A549 (cell line): ENCODE measurements around the gene C8A. TPM values are rescaled to one million over a fixed set of nuclear protein-coding genes. Genes with fewer than 3 reads are reported as not detected.

ENCODE experiments used
- ATAC-seq, 2 experiments: fragments of 200-7000 bp in 1 of 2; fragments of >200 bp in 1 of 2; cut with Nextera tagmentation in 1 of 2; cut with Tn5 transposase in 1 of 2; 3 replicates each; pipeline versions ENCODE4 v1.8.0 to v1.9.1; 2018 to 2020; ENCODE audit warnings: mild to moderate bottlenecking in 1 of 2, moderate library complexity in 1 of 2
- CTCF ChIA-PET: fragments of 300-600 bp; sonication (Branson Sonifier 250); formaldehyde crosslinking; extraction: SDS; loops from one replicate; lab custom pipeline; 2021; ENCODE audit warnings: antibody characterized with exemption, inconsistent platforms; lab: Yijun Ruan, JAX
- POLR2A ChIA-PET: fragments of 350-600 bp; formaldehyde crosslinking; extraction: SDS; loops from one replicate; lab custom pipeline; 2021; ENCODE audit warnings: antibody characterized with exemption, inconsistent platforms; lab: Yijun Ruan, JAX
- DNase-seq, 2 experiments: peaks; one replicate each; pipeline versions ENCODE4 v3.0.0 to v3.0.0-alpha.2; 2011 to 2016; ENCODE audit warnings: low read depth in 1 of 2, low spot score in 1 of 2
- FAIRE-seq: peaks from 2 replicates; lab custom pipeline; 2011; peaks lifted over from hg19 to GRCh38; lab: Jason Lieb, UNC
- H3K27ac ChIP-seq, 2 experiments: fragments of >200 bp; sonication (Bioruptor Twin); formaldehyde crosslinking; 3 replicates each; pipeline ENCODE4 v1.5.1; 2016 to 2017
- H3K4me1 ChIP-seq: fragments of >200 bp; sonication (Bioruptor Twin); formaldehyde crosslinking; 3 replicates; pipeline ENCODE4 v1.6.1; 2016
- H3K4me2 ChIP-seq: fragments of >200 bp; sonication (Bioruptor Twin); formaldehyde crosslinking; 3 replicates; pipeline ENCODE4 v1.6.1; 2016
- H3K4me3 ChIP-seq: fragments of >200 bp; sonication (Bioruptor Twin); formaldehyde crosslinking; 3 replicates; pipeline ENCODE4 v1.5.1; 2016
- H3K9me3 ChIP-seq: fragments of >200 bp; sonication (Bioruptor Twin); formaldehyde crosslinking; 3 replicates; pipeline ENCODE4 v1.6.1; 2016
- BCL3 ChIP-seq: fragments of >200 bp; sonication (Bioruptor Twin); formaldehyde crosslinking; IDR thresholded peaks from 3 replicates; pipeline ENCODE4 v1.6.1; 2016
- BHLHE40 ChIP-seq: IDR thresholded peaks from 2 replicates; pipeline ENCODE4 v1.6.1; 2012; ENCODE audit warnings: low read depth, low read length, inconsistent platforms
- E2F6 ChIP-seq: IDR thresholded peaks from 2 replicates; pipeline ENCODE4 v1.6.1; 2012; ENCODE audit warnings: low read depth, borderline replicate concordance
- EHMT2 ChIP-seq: fragments of 200-600 bp; sonication (generic); IDR thresholded peaks from 2 replicates; pipeline ENCODE4 v1.6.1; 2016; ENCODE audit warnings: antibody characterized with exemption, low read depth, mild to moderate bottlenecking, moderate library complexity
- EP300 ChIP-seq, 2 experiments: fragments of >200 bp; sonication (Bioruptor Twin); formaldehyde crosslinking; IDR thresholded peaks; 2 replicates in 1 of 2; 3 replicates in 1 of 2; pipeline ENCODE4 v1.6.1; 2016 to 2017
- HDAC2 ChIP-seq: fragments of 200-600 bp; sonication (generic); IDR thresholded peaks from 2 replicates; pipeline ENCODE4 v1.6.1; 2016
- HOXA7 ChIP-seq: fragments of 250-450 bp; sonication (Bioruptor Pico); IDR thresholded peaks from 2 replicates; pipeline ENCODE4 v1.5.0; 2020; ENCODE audit warnings: mild to moderate bottlenecking, moderate library complexity
- JUNB ChIP-seq: fragments of >200 bp; sonication (Bioruptor Twin); formaldehyde crosslinking; IDR thresholded peaks from 2 replicates; pipeline ENCODE4 v1.6.1; 2016
- MAZ ChIP-seq: fragments of 150-350 bp; IDR thresholded peaks from 2 replicates; pipeline ENCODE4 v1.6.1; 2014; ENCODE audit warnings: antibody characterized with exemption, low read depth, low read length, borderline replicate concordance
- NFE2L2 ChIP-seq: fragments of 150-350 bp; conservative IDR thresholded peaks from 2 replicates; pipeline ENCODE4 v1.6.1; 2014; ENCODE audit warnings: low read length
- NPAS2 ChIP-seq: fragments of 250-450 bp; sonication (Bioruptor Pico); IDR thresholded peaks from 2 replicates; pipeline ENCODE4 v1.8.0; 2022; ENCODE audit warnings: mild to moderate bottlenecking, moderate library complexity, borderline replicate concordance
- NR3C1 ChIP-seq: fragments of >200 bp; sonication (Bioruptor Twin); formaldehyde crosslinking; IDR thresholded peaks from 3 replicates; pipeline ENCODE4 v1.6.1; 2017
- PBX3 ChIP-seq: IDR thresholded peaks from 2 replicates; pipeline ENCODE4 v1.6.1; 2012
- POLR2A ChIP-seq: IDR thresholded peaks from 2 replicates; pipeline ENCODE4 v1.6.1; 2012; ENCODE audit warnings: mild to moderate bottlenecking, low read length
- RCOR1 ChIP-seq: fragments of 150-350 bp; IDR thresholded peaks from 2 replicates; pipeline ENCODE4 v1.6.1; 2014; ENCODE audit warnings: antibody characterized with exemption, low read length, low read depth
- REST ChIP-seq: fragments of 200-600 bp; sonication (generic); IDR thresholded peaks from 2 replicates; pipeline ENCODE4 v1.6.1; 2016; ENCODE audit warnings: antibody characterized with exemption, mild to moderate bottlenecking, moderate library complexity
- RFX5 ChIP-seq: fragments of 450-650 bp; IDR thresholded peaks from 2 replicates; pipeline ENCODE4 v1.7.1; 2014; ENCODE audit warnings: antibody characterized with exemption, mild to moderate bottlenecking, moderate library complexity
- SMC3 ChIP-seq: fragments of >200 bp; sonication (Bioruptor Twin); formaldehyde crosslinking; IDR thresholded peaks from 3 replicates; pipeline ENCODE4 v1.6.1; 2018; ENCODE audit warnings: inconsistent platforms
- ZFP36 ChIP-seq: fragments of 450-650 bp; IDR thresholded peaks from 2 replicates; pipeline ENCODE4 v1.6.1; 2014; ENCODE audit warnings: borderline replicate concordance; ENCODE audit not compliant: partially characterized antibody
- ZNF302 ChIP-seq: fragments of 250-450 bp; sonication (Bioruptor Pico); IDR thresholded peaks from 2 replicates; pipeline ENCODE4 v1.9.0; 2021; ENCODE audit warnings: inconsistent platforms, mild to moderate bottlenecking, moderate library complexity
- ZSCAN20 ChIP-seq: fragments of 250-450 bp; sonication (Bioruptor Pico); IDR thresholded peaks from 2 replicates; pipeline ENCODE4 v1.8.0; 2022; ENCODE audit warnings: mild to moderate bottlenecking, moderate library complexity
- WGBS: methylation state at CpG from one replicate; pipeline ENCODE4 v1.1.6; 2017; ENCODE audit errors: missing lambda C conversion rate; 5-methylcytosine and 5-hydroxymethylcytosine counted together
- polyA plus RNA-seq, 4 experiments: library from polyadenylated mRNA; depleted of rRNA in 3 of 4; stranded (reverse); fragments of >200 nt; fragmentation: RNase III in 1 of 4; extraction: RNeasy Plus Mini Kit Qiagen cat#74134 plus additional on column Dnase treatment in 1 of 4; gene quantifications; 2 replicates in 3 of 4; 3 replicates in 1 of 4; pipeline ENCODE4 v1.2.3, GENCODE V29; 2011 to 2017

Gene C8A
- polyA plus RNA-seq, 2 of the 4 experiments (the other 2 are of a cell fraction), result not detected

- FAIRE-seq, result no peak
- H3K9me3 ChIP-seq, result no peaks in the 10 kb centered on the region
- CTCF ChIA-PET, result no interaction called here
- no peak overlapping the region for H3K4me3 ChIP-seq
- ATAC-seq, result no peak
- TF ChIP-seq BCL3, result no peak
- TF ChIP-seq REST, result no peak
- TF ChIP-seq E2F6, result no peak
- TF ChIP-seq EP300 (IDR thresholded peaks at IDR 0.05), result no peak
- no peak for TF ChIP-seq PBX3
- no peak for TF ChIP-seq POLR2A
- no peak for TF ChIP-seq NFE2L2
- TF ChIP-seq EHMT2, result no peak
- TF ChIP-seq ZNF302 (CRISPR knock-in tag), result no peak
- TF ChIP-seq SMC3, result no peak
- TF ChIP-seq HDAC2, result no peak
- no peak for TF ChIP-seq ZFP36
- TF ChIP-seq RFX5, result no peak
- no peak for TF ChIP-seq BHLHE40
- no peak for TF ChIP-seq NR3C1
- no peak for TF ChIP-seq RCOR1
- TF ChIP-seq MAZ, result no peak
- TF ChIP-seq JUNB, result no peak
- TF ChIP-seq HOXA7, result no peak
- WGBS, result 0% methylated on average over 3 of the region's 3 CpGs
- POLR2A ChIA-PET, result no interaction called here
- H3K27ac ChIP-seq, result no peak overlapping the region
- DNase-seq, result no peak
- H3K4me1 ChIP-seq, result no peaks in the 10 kb centered on the region
- H3K4me2 ChIP-seq, result no peak overlapping the region
Measured at GRCh38 chr1:56901716-56902115, 47.1 kb downstream of the C8A start.

GRCh38 chr1:56903778-56904177, 49.2 kb downstream of the C8A start:
- no peak for ATAC-seq
- Histone ChIP-seq H3K4me2 (no peak overlapping the region), H3K4me3 (no peak overlapping the region), H3K27ac (no peak overlapping the region), H3K4me1 (no peaks in the 10 kb centered on the region), H3K9me3 (no peaks in the 10 kb centered on the region)
- 0% methylated on average over 1 of the region's 1 CpG for WGBS
- ChIA-PET CTCF (interaction anchor here (0.6 kb wide), 1 partner anchor 1723 kb away, joined by 3 read pairs; no protein-coding TSS in a partner anchor), POLR2A (no interaction called here)
- TF ChIP-seq NPAS2 (CRISPR knock-in tag) (no peak), POLR2A (no peak), ZSCAN20 (CRISPR knock-in tag) (no peak)
- no peak for FAIRE-seq
- no peak for DNase-seq
